Neuronal stem cell (in vitro differentiated cells): ENCODE results near the gene EXOC3L4.

Experiments
- DNase-seq: peaks from one replicate; pipeline ENCODE4 v3.0.0-alpha.2; 2013; ENCODE audit warnings: low spot score
- H2AFZ ChIP-seq: one replicate; pipeline ENCODE4 v1.6.1; 2013; ENCODE audit warnings: mild to moderate bottlenecking, low read length, inconsistent platforms
- H2AK5ac ChIP-seq: 2 replicates; pipeline ENCODE4 v1.6.1; 2013; ENCODE audit warnings: low read depth, mild to moderate bottlenecking, inconsistent platforms, low read length, moderate library complexity, mixed read lengths
- H2BK120ac ChIP-seq: 2 replicates; pipeline ENCODE4 v1.6.1; 2013; ENCODE audit warnings: low read depth, mild to moderate bottlenecking, inconsistent platforms, low read length, moderate library complexity, mixed read lengths
- H2BK12ac ChIP-seq: one replicate; pipeline ENCODE4 v1.6.1; 2013; ENCODE audit warnings: low read length, inconsistent platforms
- H2BK15ac ChIP-seq: 2 replicates; pipeline ENCODE4 v1.6.1; 2013; ENCODE audit warnings: mild to moderate bottlenecking, low read length, inconsistent platforms, mixed read lengths
- H2BK5ac ChIP-seq: one replicate; pipeline ENCODE4 v1.6.1; 2013; ENCODE audit warnings: inconsistent platforms, mild to moderate bottlenecking, low read length, moderate library complexity
- H3K14ac ChIP-seq: one replicate; pipeline ENCODE4 v1.6.1; 2013; ENCODE audit warnings: low read length, inconsistent platforms
- H3K18ac ChIP-seq: 2 replicates; pipeline ENCODE4 v1.6.1; 2013; ENCODE audit warnings: low read length, inconsistent platforms
- H3K23ac ChIP-seq: 2 replicates; pipeline ENCODE4 v1.6.1; 2013; ENCODE audit warnings: low read depth, mild to moderate bottlenecking, mixed read lengths, low read length, inconsistent platforms; ENCODE audit not compliant: poor library complexity
- H3K27ac ChIP-seq: replicated peaks from 3 replicates; pipeline ENCODE4 v1.5.1; 2013; ENCODE audit warnings: low read length, inconsistent platforms
- H3K27me3 ChIP-seq, 3 experiments: 2 replicates each; pipeline ENCODE4 v1.6.1; 2013; ENCODE audit warnings: low read length in 3 of 3, mild to moderate bottlenecking in 2 of 3, inconsistent platforms in 1 of 3, low read depth in 1 of 3, mixed read lengths in 1 of 3, moderate library complexity in 1 of 3; ENCODE audit not compliant: control insufficient read depth in 3 of 3, insufficient read depth in 3 of 3
- H3K36me3 ChIP-seq, 2 donors: replicated peaks in 1 of 2; 2 replicates each; pipeline ENCODE4 v1.6.1; 2013; ENCODE audit warnings: low read length in 2 of 2; ENCODE audit not compliant: control insufficient read depth in 2 of 2, insufficient read depth in 2 of 2
- H3K4ac ChIP-seq: 2 replicates; pipeline ENCODE4 v1.6.1; 2013; ENCODE audit warnings: inconsistent platforms, mild to moderate bottlenecking, low read length, moderate library complexity
- H3K4me1 ChIP-seq, 2 donors: 1 replicate in 1 of 2; 2 replicates in 1 of 2; pipeline ENCODE4 v1.6.1; 2013; ENCODE audit warnings: low read length in 2 of 2, low read depth in 1 of 2; ENCODE audit not compliant: control insufficient read depth in 2 of 2, insufficient read depth in 1 of 2
- H3K4me2 ChIP-seq: one replicate; pipeline ENCODE4 v1.6.1; 2013; ENCODE audit warnings: mild to moderate bottlenecking, low read length, inconsistent platforms; ENCODE audit not compliant: insufficient read depth, poor library complexity, severe bottlenecking
- H3K4me3 ChIP-seq, 2 donors: 2 replicates each; pipeline ENCODE4 v1.5.1; 2013; ENCODE audit warnings: low read length in 2 of 2, mild to moderate bottlenecking in 2 of 2, inconsistent platforms in 1 of 2, moderate library complexity in 1 of 2
- H3K79me1 ChIP-seq: one replicate; pipeline ENCODE4 v1.6.1; 2013; ENCODE audit warnings: low read depth, mild to moderate bottlenecking, inconsistent platforms, low read length, moderate library complexity
- H3K9ac ChIP-seq: one replicate; pipeline ENCODE4 v1.6.1; 2013; ENCODE audit warnings: mild to moderate bottlenecking, low read depth, low read length, inconsistent platforms; ENCODE audit not compliant: poor library complexity
- H3K9me3 ChIP-seq, 2 donors: replicated peaks in 1 of 2; 2 replicates each; pipeline versions ENCODE3 to v1.6.1; 2013; ENCODE audit warnings: low read length in 2 of 2, mild to moderate bottlenecking in 2 of 2, inconsistent platforms in 1 of 2, low read depth in 1 of 2, mixed read lengths in 1 of 2, moderate library complexity in 1 of 2; ENCODE audit not compliant: control insufficient read depth in 2 of 2, insufficient read depth in 1 of 2
- H4K8ac ChIP-seq: one replicate; pipeline ENCODE4 v1.6.1; 2013; ENCODE audit warnings: low read depth, mild to moderate bottlenecking, inconsistent platforms, low read length, moderate library complexity
- H4K91ac ChIP-seq: one replicate; pipeline ENCODE4 v1.6.1; 2013; ENCODE audit warnings: low read length, low read depth, mild to moderate bottlenecking, inconsistent platforms; ENCODE audit not compliant: poor library complexity
- WGBS, 2 donors: extraction: QIAGEN DNeasy Blood & Tissue Kit; methylation state at CpG; one replicate each; pipeline ENCODE4 v1.1.7; 2013; ENCODE audit warnings: missing lambda C conversion rate in 2 of 2, mixed read lengths in 1 of 2; ENCODE audit not compliant: insufficient read length in 2 of 2, insufficient replicate concordance in 1 of 2; ENCODE audit errors: extremely low coverage in 2 of 2; 5-methylcytosine and 5-hydroxymethylcytosine counted together

The EXOC3L4 gene

GRCh38 chr14:103061482-103061976 is 33.0 kb upstream of the EXOC3L4 start:
- no peak overlapping the region for H3K4me3 ChIP-seq
- no peaks in the 10 kb centered on the region for H3K9me3 ChIP-seq

GRCh38 chr14:103064436-103064835 is 30.1 kb upstream of the EXOC3L4 start:
- no peak overlapping the region for H4K8ac ChIP-seq
- no peak overlapping the region for H3K4me3 ChIP-seq
- H2BK5ac ChIP-seq, result no peak overlapping the region
- H4K91ac ChIP-seq, result no peak overlapping the region
- no peak overlapping the region for H3K4ac ChIP-seq
- H3K27me3 ChIP-seq, result no peaks in the 10 kb centered on the region
- no peak overlapping the region for H2BK120ac ChIP-seq
- no peak overlapping the region for H3K9ac ChIP-seq
- H3K27ac ChIP-seq, result no peak overlapping the region
- H2BK15ac ChIP-seq, result no peak overlapping the region
- H3K23ac ChIP-seq, result no peak overlapping the region
- H2AFZ ChIP-seq, result no peak overlapping the region
- no peak overlapping the region for H2BK12ac ChIP-seq
- no peak for DNase-seq
- H3K4me2 ChIP-seq, result no peak overlapping the region
- H3K4me1 ChIP-seq, result peaks cover 0 to 2% of the 10 kb centered on the region in 2 donors
- no peaks in the 10 kb centered on the region for H3K9me3 ChIP-seq
- H3K36me3 ChIP-seq, result no peaks in the 10 kb centered on the region
- no CpG with 5 or more reads among the region's 4 CpGs for WGBS, 2 donors
- H3K14ac ChIP-seq, result no peak overlapping the region
- no peak overlapping the region for H3K18ac ChIP-seq
- no peaks in the 10 kb centered on the region for H3K79me1 ChIP-seq
- H2AK5ac ChIP-seq, result no peak overlapping the region

More at GRCh38 chr14:103061482-103061976, 33.0 kb upstream of the EXOC3L4 start:
- no peak overlapping the region for H4K8ac ChIP-seq
- no peak overlapping the region for H2BK120ac ChIP-seq
- H3K27ac ChIP-seq, result no peak overlapping the region
- no peaks in the 10 kb centered on the region for H3K36me3 ChIP-seq
- no peak overlapping the region for H3K18ac ChIP-seq
- no peak overlapping the region for H2BK12ac ChIP-seq
- no peak overlapping the region for H2AK5ac ChIP-seq
- peaks cover 0 to 2% of the 10 kb centered on the region in 2 donors for H3K4me1 ChIP-seq
- no peak overlapping the region for H4K91ac ChIP-seq
- WGBS, 2 donors, result no CpG with 5 or more reads among the region's 6 CpGs
- DNase-seq, result no peak
- no peaks in the 10 kb centered on the region for H3K27me3 ChIP-seq
- H3K9ac ChIP-seq, result no peak overlapping the region
- H3K4ac ChIP-seq, result no peak overlapping the region
- no peak overlapping the region for H3K23ac ChIP-seq
- H2BK5ac ChIP-seq, result no peak overlapping the region
- H3K14ac ChIP-seq, result no peak overlapping the region
- H3K4me2 ChIP-seq, result no peak overlapping the region
- H2BK15ac ChIP-seq, result no peak overlapping the region
- peaks cover 4% of the 10 kb centered on the region for H3K79me1 ChIP-seq
- H2AFZ ChIP-seq, result no peak overlapping the region

- no peak overlapping the region for H2BK12ac ChIP-seq
- no peak for DNase-seq
- no peak overlapping the region for H3K4me2 ChIP-seq
- no peak overlapping the region for H4K8ac ChIP-seq
- H3K4ac ChIP-seq, result no peak overlapping the region
- no peak overlapping the region for H3K18ac ChIP-seq
- peaks cover 0 to 2% of the 10 kb centered on the region in 2 donors for H3K4me1 ChIP-seq
- H3K9ac ChIP-seq, result no peak overlapping the region
- H3K79me1 ChIP-seq, result no peaks in the 10 kb centered on the region
- H2BK120ac ChIP-seq, result no peak overlapping the region
- H2AK5ac ChIP-seq, result no peak overlapping the region
- H3K14ac ChIP-seq, result no peak overlapping the region
- no peak overlapping the region for H3K4me3 ChIP-seq
- H4K91ac ChIP-seq, result no peak overlapping the region
- H2AFZ ChIP-seq, result no peak overlapping the region
- H3K9me3 ChIP-seq, result no peaks in the 10 kb centered on the region
- H2BK5ac ChIP-seq, result no peak overlapping the region
- no CpG with 5 or more reads among the region's 12 CpGs for WGBS, 2 donors
- no peak overlapping the region for H3K23ac ChIP-seq
- no peak overlapping the region for H2BK15ac ChIP-seq
- peaks cover 0 to 3% (median 0%) of the 10 kb centered on the region in 3 experiments for H3K27me3 ChIP-seq
- H3K36me3 ChIP-seq, result no peaks in the 10 kb centered on the region
- H3K27ac ChIP-seq, result no peak overlapping the region
Measured at GRCh38 chr14:103064978-103065377, 29.5 kb upstream of the EXOC3L4 start.

GRCh38 chr14:103065861-103066260 is 28.7 kb upstream of the EXOC3L4 start:
- Histone ChIP-seq H3K9ac (no peak overlapping the region), H3K14ac (no peak overlapping the region), H2AFZ (no peak overlapping the region), H3K18ac (no peak overlapping the region), H3K27me3 (peaks cover 0 to 8% (median 2%) of the 10 kb centered on the region in 3 experiments), H2BK12ac (no peak overlapping the region), H2BK15ac (no peak overlapping the region), H2AK5ac (no peak overlapping the region), H3K27ac (no peak overlapping the region), H3K4me3 (no peak overlapping the region), H4K91ac (no peak overlapping the region), H3K79me1 (no peaks in the 10 kb centered on the region), H3K4me2 (no peak overlapping the region), H3K23ac (no peak overlapping the region), H3K9me3 (no peaks in the 10 kb centered on the region), H3K36me3 (no peaks in the 10 kb centered on the region), H2BK120ac (no peak overlapping the region), H4K8ac (no peak overlapping the region), H2BK5ac (no peak overlapping the region), H3K4me1 (peaks cover 0 to 3% of the 10 kb centered on the region in 2 donors), H3K4ac (no peak overlapping the region)
- no peak for DNase-seq
- no CpG with 5 or more reads among the region's 7 CpGs for WGBS, 2 donors
